ENCODE results near the gene TAF3. TPM values are rescaled to one million over a fixed set of nuclear protein-coding genes. Genes with fewer than 3 reads are reported as not detected.

The TAF3 gene
- total RNA-seq, 1 donor from 2014 or later = 10.8 TPM

DNA sequence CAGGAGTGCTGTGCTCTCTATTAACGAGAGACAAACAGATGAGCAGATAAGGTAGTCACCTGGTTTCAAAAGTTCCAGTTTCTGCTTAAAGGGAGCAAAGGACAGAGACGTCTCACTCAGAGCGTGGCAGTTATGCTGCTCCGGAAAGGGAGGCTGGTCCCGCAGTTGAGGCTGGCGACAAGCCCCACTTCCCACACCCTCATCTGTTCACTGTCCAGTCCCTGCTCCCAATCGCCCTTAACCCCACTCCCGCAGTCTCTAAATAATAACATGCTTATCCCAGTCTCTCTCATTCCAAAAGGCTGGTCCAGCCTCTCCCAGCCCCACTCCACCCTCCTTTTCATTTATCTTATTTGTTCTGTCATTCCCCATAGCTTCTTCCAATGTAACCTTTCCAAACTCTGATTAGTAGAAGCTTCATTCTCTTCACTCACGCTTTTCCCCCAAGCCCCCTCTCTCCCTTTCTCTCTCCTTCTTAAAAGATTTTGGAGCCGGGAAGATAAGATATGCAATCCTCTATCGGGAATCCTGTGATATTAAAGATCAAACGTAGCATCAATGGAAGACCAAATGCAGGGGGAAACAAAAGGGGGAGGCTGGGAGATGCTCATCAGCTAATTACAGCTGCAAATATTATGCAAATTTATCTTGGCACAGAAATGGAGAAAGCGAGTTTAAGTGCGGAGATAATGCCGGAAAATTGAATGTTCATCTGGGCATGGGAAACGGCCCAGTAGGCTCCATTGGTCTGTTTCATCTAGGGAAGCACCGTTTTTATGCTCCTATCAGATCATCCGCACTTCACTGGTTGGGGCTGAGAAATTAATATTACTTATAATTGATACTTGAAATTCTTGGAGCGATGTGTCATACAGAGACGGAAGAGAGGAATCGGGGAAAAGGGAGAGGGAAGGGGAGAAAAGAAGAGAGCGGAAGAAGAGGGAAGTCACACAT, 219.9 kb downstream of the TAF3 start:
- Histone ChIP-seq H3K36me3 (no peaks in the 10 kb centered on the region), H3K9me3 (no peaks in the 10 kb centered on the region), H3K27ac (no peak overlapping the region), H3K4me3 (no peak overlapping the region), H3K27me3 (ENCODE audit: low read depth) (peaks cover 99% of the 10 kb centered on the region), H3K4me1 (peaks cover 18% of the 10 kb centered on the region)
- TF ChIP-seq, protein P1, sequence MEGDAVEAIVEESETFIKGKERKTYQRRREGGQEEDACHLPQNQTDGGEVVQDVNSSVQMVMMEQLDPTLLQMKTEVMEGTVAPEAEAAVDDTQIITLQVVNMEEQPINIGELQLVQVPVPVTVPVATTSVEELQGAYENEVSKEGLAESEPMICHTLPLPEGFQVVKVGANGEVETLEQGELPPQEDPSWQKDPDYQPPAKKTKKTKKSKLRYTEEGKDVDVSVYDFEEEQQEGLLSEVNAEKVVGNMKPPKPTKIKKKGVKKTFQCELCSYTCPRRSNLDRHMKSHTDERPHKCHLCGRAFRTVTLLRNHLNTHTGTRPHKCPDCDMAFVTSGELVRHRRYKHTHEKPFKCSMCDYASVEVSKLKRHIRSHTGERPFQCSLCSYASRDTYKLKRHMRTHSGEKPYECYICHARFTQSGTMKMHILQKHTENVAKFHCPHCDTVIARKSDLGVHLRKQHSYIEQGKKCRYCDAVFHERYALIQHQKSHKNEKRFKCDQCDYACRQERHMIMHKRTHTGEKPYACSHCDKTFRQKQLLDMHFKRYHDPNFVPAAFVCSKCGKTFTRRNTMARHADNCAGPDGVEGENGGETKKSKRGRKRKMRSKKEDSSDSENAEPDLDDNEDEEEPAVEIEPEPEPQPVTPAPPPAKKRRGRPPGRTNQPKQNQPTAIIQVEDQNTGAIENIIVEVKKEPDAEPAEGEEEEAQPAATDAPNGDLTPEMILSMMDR (IDR thresholded peaks at IDR 0.05) = no peak
- intact Hi-C loops (cut with DNase I) = no loop called here
- DNase-seq = no peak
- ATAC-seq = no peak

DNA sequence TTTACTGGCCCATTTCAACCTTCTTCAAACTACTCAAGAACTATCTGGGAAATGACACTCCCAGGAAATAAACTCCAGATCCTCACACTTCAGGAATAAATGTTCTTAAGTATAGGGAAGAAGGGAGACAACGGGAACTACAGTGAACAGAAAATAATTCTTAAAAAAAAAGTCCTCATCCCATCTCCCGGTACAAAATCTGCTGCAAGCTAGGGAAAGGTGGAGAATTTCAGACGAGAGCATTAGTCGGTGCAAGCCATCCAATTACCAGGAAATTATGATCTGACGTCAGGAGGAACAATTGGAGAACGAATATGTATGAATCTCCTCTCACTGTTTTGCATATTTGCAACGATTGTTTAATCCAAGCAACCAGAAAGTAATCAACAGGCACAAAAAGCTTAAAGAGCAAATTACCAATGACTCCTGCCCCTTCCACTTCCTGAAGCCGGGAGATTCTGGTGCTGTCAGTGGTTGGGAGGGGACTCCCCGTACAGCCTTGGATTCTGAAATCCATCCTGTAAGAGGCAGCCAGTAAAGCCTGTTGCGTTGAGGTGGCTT, 221.1 kb downstream of the TAF3 start:
- DNase-seq (no peak), ATAC-seq (no peak)

DNA sequence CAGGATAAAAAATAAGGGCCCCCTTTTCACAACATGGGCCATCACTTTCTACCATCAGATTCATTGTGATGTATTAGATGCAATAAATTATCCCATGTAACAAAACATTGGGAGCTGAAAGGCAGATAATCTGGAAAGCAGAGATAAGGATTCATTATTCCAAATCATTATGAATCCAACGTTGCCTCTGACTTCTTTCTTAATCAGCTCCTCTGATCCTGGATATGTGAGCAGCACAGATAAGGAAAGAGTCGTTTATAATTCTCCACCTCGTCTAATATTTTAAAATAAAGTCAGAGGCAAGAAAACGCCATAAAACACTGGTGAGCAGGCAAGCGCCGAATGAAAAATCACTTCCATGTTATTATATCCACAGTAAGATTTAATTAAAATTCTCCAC, 222.3 kb downstream of the TAF3 start:
- intact Hi-C loops (cut with DNase I) = no loop called here
- H3K4me1 ChIP-seq = peaks cover 15% of the 10 kb centered on the region
- no peak for DNase-seq

More for the DNA sequence above, 221.1 kb downstream of the TAF3 start:
- intact Hi-C loops (cut with DNase I) = no loop called here
- Histone ChIP-seq H3K9me3 (no peaks in the 10 kb centered on the region), H3K27me3 (ENCODE audit: low read depth) (peaks cover 99% of the 10 kb centered on the region), H3K27ac (no peak overlapping the region), H3K36me3 (no peaks in the 10 kb centered on the region), H3K4me3 (no peak overlapping the region), H3K4me1 (peaks cover 13% of the 10 kb centered on the region)
- TF ChIP-seq, protein P1 (IDR thresholded peaks at IDR 0.05) = no peak

DNA sequence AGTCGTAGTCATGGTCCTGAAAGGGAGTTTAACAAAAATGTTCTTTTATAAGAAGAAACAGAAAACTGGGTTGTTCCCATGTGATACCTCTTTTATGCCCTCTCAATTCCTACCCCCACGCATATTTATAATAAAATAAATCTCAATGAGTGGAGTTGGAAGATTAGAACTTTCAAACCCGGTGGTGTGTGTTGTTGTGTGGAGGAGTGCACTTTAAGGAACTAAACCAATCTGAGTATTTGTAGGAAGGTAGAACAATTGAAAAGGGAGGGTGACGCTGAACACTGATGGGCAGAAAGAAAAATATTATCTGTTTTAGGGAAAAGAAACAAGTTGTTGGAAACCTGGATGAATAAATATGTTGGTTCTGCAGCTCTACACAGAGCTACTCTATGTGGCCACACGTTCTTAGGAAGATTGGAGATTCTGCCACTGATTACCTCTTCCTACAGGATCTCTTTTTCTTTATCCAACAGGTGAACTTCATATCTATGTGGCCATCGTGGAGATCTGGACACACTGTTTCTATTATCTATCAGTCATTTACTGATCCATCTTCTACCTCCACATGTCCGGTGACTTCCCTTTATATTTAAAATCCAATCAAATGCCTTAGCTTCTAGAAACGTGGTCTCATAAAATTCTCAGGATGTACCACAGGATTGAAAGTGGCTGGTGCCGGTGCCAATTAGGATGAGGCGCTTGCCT, 223.1 kb downstream of the TAF3 start:
- TF ChIP-seq, protein P1 (IDR thresholded peaks at IDR 0.05) = no peak
- Histone ChIP-seq H3K9me3 (no peaks in the 10 kb centered on the region), H3K4me1 (peaks cover 20% of the 10 kb centered on the region), H3K27me3 (ENCODE audit: low read depth) (peaks cover 99% of the 10 kb centered on the region), H3K27ac (no peak overlapping the region), H3K36me3 (no peaks in the 10 kb centered on the region), H3K4me3 (no peak overlapping the region)
- no peak for DNase-seq
- no peak for ATAC-seq
- intact Hi-C loops (cut with DNase I) = no loop called here

More for the DNA sequence above, 222.3 kb downstream of the TAF3 start:
- no peak for ATAC-seq
- Histone ChIP-seq H3K36me3 (no peaks in the 10 kb centered on the region), H3K9me3 (no peaks in the 10 kb centered on the region), H3K27ac (no peak overlapping the region), H3K27me3 (ENCODE audit: low read depth) (peaks cover 99% of the 10 kb centered on the region), H3K4me3 (no peak overlapping the region)
- TF ChIP-seq, protein P1 (IDR thresholded peaks at IDR 0.05) = no peak

DNA sequence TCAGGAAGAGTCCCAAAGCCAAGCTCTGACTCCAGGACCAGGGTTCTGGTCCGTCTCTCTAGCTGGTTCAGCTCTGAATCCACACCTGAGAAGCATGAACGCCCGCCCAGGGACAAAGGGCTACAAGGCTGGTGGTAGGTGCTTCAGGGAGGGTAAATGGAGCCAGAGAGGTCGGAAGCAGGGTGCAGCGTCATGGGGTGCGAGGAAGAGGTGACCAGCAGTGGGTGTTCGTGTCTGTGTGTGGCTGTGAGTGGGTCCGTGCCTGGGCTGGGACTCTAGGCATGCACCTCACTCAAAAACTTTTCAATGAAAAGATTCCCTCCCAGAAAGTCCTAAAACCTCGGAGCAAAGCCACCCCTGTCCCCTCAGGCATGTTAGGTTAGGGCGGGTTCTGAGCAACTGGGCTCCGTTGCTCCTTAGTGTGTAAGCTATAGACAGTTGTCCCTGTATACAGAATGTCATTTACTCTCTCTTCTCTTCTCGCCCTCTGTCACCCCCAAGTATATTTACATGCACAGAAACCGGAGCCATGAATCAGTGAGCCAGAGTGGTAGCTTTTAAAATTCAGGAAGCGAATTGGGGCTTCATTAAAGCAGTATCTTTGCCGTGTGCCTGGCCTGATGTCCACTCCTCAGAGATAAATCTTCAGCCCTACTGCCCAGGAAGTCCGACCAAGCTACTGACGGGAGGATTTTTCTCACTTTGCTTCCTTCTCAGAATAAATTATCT, 223.9 kb downstream of the TAF3 start:
- no peak overlapping the region for H3K27ac ChIP-seq

More for the DNA sequence above, 223.9 kb downstream of the TAF3 start:
- Histone ChIP-seq H3K36me3 (no peaks in the 10 kb centered on the region), H3K4me3 (no peak overlapping the region), H3K27me3 (ENCODE audit: low read depth) (peaks cover 99% of the 10 kb centered on the region), H3K9me3 (no peaks in the 10 kb centered on the region), H3K4me1 (peaks cover 20% of the 10 kb centered on the region)
- TF ChIP-seq, protein P1 (IDR thresholded peaks at IDR 0.05) = no peak
- ATAC-seq = no peak
- DNase-seq = no peak
- intact Hi-C loops (cut with DNase I) = no loop called here
